Keratinocyte (primary cell): ENCODE results near the gene NAA15.

Source experiments
- EZH2 ChIP-seq: IDR thresholded peaks from one replicate; pipeline ENCODE4 v1.6.1; 2012; ENCODE audit warnings: inconsistent platforms, mild to moderate bottlenecking, low read length, moderate library complexity
- TF ChIP-seq, protein P1 (sequence below), 3 experiments: IDR thresholded peaks in 1 of 3; conservative IDR thresholded peaks in 1 of 3; optimal IDR thresholded peaks in 1 of 3; 2 replicates in 2 of 3; 3 replicates in 1 of 3; pipeline versions ENCODE3 to v1.5.1; 2011; ENCODE audit warnings: low read length in 3 of 3, mild to moderate bottlenecking in 3 of 3, moderate library complexity in 2 of 3, control low read depth in 1 of 3, inconsistent platforms in 1 of 3; ENCODE audit not compliant: insufficient read depth in 2 of 3; ENCODE audit errors: extremely low read depth in 1 of 3

DNA sequence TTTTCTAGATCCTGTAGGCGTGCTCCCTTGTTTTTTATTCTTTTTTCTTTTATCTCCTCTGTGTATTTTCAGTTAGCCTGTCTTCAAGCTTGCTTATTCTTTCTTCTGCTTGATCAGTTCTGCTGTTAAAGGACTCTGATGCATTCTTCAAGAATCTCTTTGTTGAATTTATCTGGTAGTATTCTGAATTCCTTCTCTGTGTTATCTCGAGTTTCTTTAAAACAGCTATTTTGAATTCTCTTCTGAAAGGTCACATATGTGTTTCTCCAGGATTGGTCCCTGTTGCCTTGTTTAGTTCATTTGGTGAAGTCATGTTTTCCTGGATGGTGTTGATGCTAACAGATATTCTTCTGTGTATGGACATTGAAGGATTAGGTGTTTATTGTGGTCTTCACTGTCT, 167.9 kb downstream of the NAA15 start:
- TF ChIP-seq, protein P1, sequence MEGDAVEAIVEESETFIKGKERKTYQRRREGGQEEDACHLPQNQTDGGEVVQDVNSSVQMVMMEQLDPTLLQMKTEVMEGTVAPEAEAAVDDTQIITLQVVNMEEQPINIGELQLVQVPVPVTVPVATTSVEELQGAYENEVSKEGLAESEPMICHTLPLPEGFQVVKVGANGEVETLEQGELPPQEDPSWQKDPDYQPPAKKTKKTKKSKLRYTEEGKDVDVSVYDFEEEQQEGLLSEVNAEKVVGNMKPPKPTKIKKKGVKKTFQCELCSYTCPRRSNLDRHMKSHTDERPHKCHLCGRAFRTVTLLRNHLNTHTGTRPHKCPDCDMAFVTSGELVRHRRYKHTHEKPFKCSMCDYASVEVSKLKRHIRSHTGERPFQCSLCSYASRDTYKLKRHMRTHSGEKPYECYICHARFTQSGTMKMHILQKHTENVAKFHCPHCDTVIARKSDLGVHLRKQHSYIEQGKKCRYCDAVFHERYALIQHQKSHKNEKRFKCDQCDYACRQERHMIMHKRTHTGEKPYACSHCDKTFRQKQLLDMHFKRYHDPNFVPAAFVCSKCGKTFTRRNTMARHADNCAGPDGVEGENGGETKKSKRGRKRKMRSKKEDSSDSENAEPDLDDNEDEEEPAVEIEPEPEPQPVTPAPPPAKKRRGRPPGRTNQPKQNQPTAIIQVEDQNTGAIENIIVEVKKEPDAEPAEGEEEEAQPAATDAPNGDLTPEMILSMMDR (optimal IDR thresholded peaks at IDR 0.05 in 1 of 3, IDR thresholded peaks at IDR 0.05 in 1 of 3, conservative IDR thresholded peaks at IDR 0.05 in 1 of 3; ENCODE audit: extremely low read depth in 1 of 3, insufficient read depth in 2 of 3, low read length in 3 of 3): no peak
- no peak for TF ChIP-seq EZH2
